GM23248 (cell line): Measurements from ENCODE around the gene CFAP45.

Experiments used
- EZH2 ChIP-seq: fragments of 200-600 bp; sonication (generic); IDR thresholded peaks from 2 replicates; pipeline ENCODE4 v1.6.1; 2018; ENCODE audit warnings: antibody characterized with exemption, mild to moderate bottlenecking; ENCODE audit not compliant: insufficient read depth, poor library complexity, severe bottlenecking
- EZH2phosphoT487 ChIP-seq: fragments of 200-600 bp; sonication (generic); IDR thresholded peaks from 2 replicates; pipeline ENCODE4 v1.6.1; 2018; ENCODE audit warnings: antibody characterized with exemption, moderate library complexity, mild to moderate bottlenecking, low read depth; ENCODE audit not compliant: insufficient read depth

GRCh38 chr1:159830722-159831121 is 69.2 kb downstream of the CFAP45 start:
- TF ChIP-seq EZH2phosphoT487 (no peak), EZH2 (no peak)
